ENCODE measurements around the gene RYR2.

Gene RYR2

DNA sequence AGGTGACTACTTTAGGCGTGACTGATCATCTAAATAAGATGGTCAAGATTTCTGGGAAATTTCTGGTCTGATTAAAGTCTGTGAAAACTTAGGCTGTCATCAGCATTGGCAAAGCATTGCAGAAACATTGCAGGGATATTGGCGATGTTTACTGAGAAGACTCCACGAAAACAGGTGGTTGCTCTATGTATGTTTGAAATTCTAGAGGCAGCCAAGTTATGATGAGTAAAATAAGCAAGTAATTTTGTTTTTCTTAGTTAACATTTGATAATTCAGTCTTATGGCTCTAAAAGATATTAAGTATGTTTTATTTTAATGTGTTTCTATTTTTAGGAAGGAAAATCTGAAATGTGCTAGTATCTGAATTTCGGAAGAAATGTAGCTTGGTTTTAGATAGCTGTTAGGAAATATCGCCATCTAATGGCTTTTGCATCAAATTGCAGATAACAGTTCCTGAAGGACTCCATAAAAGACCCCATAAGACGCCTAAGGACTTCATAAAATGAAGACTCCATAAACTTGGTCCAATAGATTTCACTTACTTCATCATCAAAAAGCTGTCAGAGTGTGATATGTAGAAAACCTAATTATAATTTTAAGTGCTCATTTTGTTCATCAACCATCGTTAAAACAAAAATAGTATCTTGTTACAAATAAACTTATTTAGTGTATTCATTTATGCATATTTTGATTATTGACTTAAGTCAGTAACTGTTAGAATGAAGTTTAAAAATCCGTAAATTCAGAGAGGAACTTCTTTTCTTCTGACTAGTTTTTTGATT lies 344.6 kb downstream of the RYR2 start:
- TF ChIP-seq, protein P1, sequence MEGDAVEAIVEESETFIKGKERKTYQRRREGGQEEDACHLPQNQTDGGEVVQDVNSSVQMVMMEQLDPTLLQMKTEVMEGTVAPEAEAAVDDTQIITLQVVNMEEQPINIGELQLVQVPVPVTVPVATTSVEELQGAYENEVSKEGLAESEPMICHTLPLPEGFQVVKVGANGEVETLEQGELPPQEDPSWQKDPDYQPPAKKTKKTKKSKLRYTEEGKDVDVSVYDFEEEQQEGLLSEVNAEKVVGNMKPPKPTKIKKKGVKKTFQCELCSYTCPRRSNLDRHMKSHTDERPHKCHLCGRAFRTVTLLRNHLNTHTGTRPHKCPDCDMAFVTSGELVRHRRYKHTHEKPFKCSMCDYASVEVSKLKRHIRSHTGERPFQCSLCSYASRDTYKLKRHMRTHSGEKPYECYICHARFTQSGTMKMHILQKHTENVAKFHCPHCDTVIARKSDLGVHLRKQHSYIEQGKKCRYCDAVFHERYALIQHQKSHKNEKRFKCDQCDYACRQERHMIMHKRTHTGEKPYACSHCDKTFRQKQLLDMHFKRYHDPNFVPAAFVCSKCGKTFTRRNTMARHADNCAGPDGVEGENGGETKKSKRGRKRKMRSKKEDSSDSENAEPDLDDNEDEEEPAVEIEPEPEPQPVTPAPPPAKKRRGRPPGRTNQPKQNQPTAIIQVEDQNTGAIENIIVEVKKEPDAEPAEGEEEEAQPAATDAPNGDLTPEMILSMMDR (IDR thresholded peaks at IDR 0.05; ENCODE audit: control insufficient read depth, extremely low read depth, insufficient read depth) = peak; percentile 61
- H3K4me3 ChIP-seq (ENCODE audit: low read depth, low read length) = no peak overlapping the region
- DNase-seq (ENCODE audit: low read depth) = no peak

DNA sequence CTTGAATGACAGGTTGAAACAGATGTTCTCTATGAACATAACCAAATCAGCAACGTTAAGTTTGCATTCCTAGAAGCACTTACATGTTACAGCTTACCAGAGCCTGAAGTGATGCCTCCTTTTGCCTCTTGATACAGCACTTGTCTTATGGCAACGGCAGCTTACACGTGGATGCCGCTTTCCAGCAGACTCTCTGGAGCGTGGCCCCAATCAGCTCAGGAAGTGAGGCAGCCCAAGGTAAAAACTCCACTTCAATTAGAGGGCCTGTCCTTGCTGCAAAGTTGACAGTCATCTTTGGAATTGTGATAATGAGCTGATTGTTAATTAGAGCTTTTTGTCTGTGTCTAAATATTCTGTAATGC lies 345.1 kb downstream of the RYR2 start:
- TF ChIP-seq, protein P1 (IDR thresholded peaks at IDR 0.05; ENCODE audit: control insufficient read depth, extremely low read depth, insufficient read depth) = no peak
- no peak overlapping the region for H3K4me3 ChIP-seq (ENCODE audit: low read depth, low read length)
- DNase-seq (ENCODE audit: low read depth) = no peak

DNA sequence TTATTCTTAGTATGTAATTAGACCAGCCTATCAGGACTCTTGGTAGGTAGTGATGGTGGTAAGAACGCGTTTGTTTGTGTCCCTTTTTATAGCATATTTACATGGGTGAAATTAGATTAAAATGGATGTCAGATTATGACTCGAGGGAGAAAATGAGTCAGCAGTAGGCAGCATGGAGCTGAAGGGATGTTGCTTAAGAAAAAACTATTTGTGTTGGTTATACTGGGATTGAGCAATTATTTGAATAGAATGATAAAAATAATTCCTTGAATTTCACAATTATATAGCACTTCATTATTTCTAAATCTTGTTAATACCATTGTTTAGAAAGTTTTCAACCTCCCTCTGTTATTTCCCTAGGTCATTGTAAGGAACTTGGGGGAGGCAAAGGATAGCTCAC lies 348.8 kb downstream of the RYR2 start:
- no peak for DNase-seq (ENCODE audit: low read depth)
- TF ChIP-seq, protein P1 (IDR thresholded peaks at IDR 0.05; ENCODE audit: control insufficient read depth, extremely low read depth, insufficient read depth) = no peak
- no peak overlapping the region for H3K4me3 ChIP-seq (ENCODE audit: low read depth, low read length)

DNA sequence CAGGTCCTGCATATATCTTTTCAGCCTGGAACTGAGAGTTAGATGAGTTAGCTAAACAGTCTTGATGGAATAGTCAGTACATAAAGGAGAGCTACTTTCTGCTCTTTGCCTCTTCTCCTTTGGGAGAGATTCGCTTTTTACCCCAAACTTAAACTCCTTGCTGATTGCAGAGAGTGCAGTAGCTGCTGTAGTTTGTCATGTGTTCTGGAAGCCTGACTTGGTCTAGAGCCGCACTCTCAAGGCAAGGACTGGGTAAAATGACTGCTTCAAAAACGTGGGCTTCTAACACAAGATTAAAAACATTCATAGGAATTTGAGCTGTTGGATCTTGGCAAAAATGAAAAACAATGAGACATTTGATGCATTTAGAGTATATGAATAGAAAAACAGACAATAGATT lies 351.6 kb downstream of the RYR2 start:
- no peak overlapping the region for H3K4me3 ChIP-seq (ENCODE audit: low read depth, low read length)
- TF ChIP-seq, protein P1 (IDR thresholded peaks at IDR 0.05; ENCODE audit: control insufficient read depth, extremely low read depth, insufficient read depth) = no peak
- no peak for DNase-seq (ENCODE audit: low read depth)

DNA sequence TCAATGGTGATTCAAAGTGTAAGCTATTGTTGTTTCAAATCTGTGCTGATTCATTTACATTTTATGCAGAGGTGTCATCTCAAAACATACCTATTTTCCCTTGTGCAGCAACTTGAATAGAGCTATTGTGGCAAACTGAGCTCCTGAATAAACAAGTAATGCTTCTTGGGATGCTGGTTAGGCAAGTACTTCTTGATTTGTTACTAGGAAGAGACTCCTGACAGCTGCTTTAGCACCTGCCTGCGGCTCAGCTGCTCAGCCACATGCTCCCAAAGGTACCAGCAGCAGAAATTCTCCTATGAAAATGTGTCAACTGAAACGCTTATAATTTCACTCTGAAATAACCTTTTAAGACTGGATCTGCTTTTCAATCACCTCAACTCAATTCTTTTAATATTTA lies 352.3 kb downstream of the RYR2 start:
- TF ChIP-seq, protein P1 (IDR thresholded peaks at IDR 0.05; ENCODE audit: control insufficient read depth, extremely low read depth, insufficient read depth) = no peak
- no peak overlapping the region for H3K4me3 ChIP-seq (ENCODE audit: low read depth, low read length)
- no peak for DNase-seq (ENCODE audit: low read depth)

DNA sequence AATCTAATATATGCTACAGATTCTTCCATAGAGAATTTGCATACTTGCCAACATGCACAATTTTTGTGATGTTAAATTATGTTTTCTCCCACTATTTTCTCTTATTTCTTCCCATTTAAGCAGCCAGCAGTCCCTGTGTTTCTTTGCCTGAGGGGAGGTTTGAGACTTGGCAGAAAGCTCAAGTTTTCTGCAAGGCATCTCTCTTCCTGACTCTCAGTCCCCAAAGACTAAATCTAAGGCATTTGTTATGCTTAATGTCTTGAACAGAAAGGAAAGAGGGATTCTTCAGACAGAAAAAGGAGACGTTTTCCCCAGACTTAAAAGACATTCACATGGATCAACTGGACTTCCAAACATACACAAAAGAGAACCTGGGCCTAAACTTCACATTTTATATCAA lies 354.4 kb downstream of the RYR2 start:
- no peak for DNase-seq (ENCODE audit: low read depth)
- no peak overlapping the region for H3K4me3 ChIP-seq (ENCODE audit: low read depth, low read length)
- TF ChIP-seq, protein P1 (IDR thresholded peaks at IDR 0.05; ENCODE audit: control insufficient read depth, extremely low read depth, insufficient read depth) = no peak

DNA sequence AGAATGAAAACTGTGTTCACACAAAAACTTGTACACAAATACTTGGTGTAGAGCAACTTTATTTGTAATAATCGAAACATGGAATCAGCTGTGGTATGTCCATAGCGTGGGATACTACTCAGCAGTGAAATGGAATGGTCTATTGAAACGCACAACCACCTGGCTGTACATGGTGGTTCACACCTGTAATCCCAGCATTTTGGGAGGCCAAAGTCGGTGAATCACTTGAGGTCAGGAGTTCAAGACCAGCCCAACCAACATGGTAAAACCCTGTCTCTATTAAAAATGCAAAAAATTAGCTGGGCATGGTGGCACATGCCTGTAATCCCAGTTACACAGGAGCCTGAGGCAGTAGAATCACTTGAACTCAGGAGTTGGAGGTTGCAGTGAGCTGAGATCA lies 356.8 kb downstream of the RYR2 start:
- H3K4me3 ChIP-seq (ENCODE audit: low read depth, low read length) = no peak overlapping the region
- DNase-seq (ENCODE audit: low read depth) = no peak

More for the DNA sequence above, 356.8 kb downstream of the RYR2 start:
- TF ChIP-seq, protein P1 (IDR thresholded peaks at IDR 0.05; ENCODE audit: control insufficient read depth, extremely low read depth, insufficient read depth) = no peak
